Stomach (tissue), 4 donors: ENCODE results near the gene ZNF688.

Source experiments
- CTCF ChIP-seq, 7 experiments: fragments of 450-650 bp in 4 of 7; fragments of 200-600 bp in 3 of 7; sonication (generic) in 3 of 7; IDR thresholded peaks; one replicate each; pipeline ENCODE4 v1.5.1; 2016 to 2019; ENCODE audit warnings: antibody characterized with exemption in 7 of 7, control low read depth in 2 of 7, mild to moderate bottlenecking in 1 of 7
- EP300 ChIP-seq: sonication (generic); formaldehyde crosslinking; IDR thresholded peaks from one replicate; pipeline ENCODE4 v1.6.1; 2017; ENCODE audit warnings: antibody characterized with exemption
- POLR2A ChIP-seq, 4 donors: fragments of 450-650 bp; IDR thresholded peaks; one replicate each; pipeline ENCODE4 v1.6.1; 2016; ENCODE audit warnings: antibody characterized with exemption in 4 of 4, control low read depth in 2 of 4, mild to moderate bottlenecking in 1 of 4, moderate library complexity in 1 of 4

DNA sequence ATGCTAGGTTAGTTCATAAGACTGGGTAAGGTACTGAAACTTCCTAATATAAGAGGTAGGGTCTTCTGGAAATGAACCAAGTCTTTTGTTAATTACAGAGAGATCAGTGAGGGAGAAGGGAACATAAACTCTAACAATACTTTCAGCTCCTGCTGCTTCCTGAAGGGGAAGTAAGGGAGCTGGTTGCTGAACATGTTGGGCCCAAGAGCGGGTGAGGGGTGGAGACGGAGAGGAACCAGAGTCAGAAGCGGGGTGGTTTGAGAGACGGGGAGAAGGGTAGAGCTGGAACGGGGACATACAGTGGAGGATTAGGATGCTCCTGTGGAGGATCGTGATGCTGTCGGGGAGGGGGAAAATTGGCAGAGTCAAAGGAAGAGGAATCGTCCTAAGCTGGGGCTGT is 25.4 kb downstream of the ZNF688 start:
- TF ChIP-seq CTCF (IDR thresholded peaks at IDR 0.05): no peak
- TF ChIP-seq EP300: no peak
- TF ChIP-seq POLR2A (IDR thresholded peaks at IDR 0.05): no peak
